Fibroblast of mammary gland (primary cell): ENCODE data around the gene SRP72.

Experiments
- DNase-seq: peaks from one replicate; pipeline ENCODE4 v3.0.0-alpha.2; 2010; ENCODE audit warnings: low read depth
- H3K4me3 ChIP-seq: 2 replicates; pipeline ENCODE4 v1.5.1; 2011; ENCODE audit warnings: low read depth, mild to moderate bottlenecking, low read length, moderate library complexity; ENCODE audit not compliant: control insufficient read depth
- TF ChIP-seq, protein P1 (sequence below): conservative IDR thresholded peaks from 2 replicates; pipeline ENCODE4 v1.5.1; 2011; ENCODE audit warnings: low read depth, low read length, inconsistent platforms; ENCODE audit not compliant: control insufficient read depth, insufficient read depth

SRP72 gene, protein sequence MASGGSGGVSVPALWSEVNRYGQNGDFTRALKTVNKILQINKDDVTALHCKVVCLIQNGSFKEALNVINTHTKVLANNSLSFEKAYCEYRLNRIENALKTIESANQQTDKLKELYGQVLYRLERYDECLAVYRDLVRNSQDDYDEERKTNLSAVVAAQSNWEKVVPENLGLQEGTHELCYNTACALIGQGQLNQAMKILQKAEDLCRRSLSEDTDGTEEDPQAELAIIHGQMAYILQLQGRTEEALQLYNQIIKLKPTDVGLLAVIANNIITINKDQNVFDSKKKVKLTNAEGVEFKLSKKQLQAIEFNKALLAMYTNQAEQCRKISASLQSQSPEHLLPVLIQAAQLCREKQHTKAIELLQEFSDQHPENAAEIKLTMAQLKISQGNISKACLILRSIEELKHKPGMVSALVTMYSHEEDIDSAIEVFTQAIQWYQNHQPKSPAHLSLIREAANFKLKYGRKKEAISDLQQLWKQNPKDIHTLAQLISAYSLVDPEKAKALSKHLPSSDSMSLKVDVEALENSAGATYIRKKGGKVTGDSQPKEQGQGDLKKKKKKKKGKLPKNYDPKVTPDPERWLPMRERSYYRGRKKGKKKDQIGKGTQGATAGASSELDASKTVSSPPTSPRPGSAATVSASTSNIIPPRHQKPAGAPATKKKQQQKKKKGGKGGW

DNA sequence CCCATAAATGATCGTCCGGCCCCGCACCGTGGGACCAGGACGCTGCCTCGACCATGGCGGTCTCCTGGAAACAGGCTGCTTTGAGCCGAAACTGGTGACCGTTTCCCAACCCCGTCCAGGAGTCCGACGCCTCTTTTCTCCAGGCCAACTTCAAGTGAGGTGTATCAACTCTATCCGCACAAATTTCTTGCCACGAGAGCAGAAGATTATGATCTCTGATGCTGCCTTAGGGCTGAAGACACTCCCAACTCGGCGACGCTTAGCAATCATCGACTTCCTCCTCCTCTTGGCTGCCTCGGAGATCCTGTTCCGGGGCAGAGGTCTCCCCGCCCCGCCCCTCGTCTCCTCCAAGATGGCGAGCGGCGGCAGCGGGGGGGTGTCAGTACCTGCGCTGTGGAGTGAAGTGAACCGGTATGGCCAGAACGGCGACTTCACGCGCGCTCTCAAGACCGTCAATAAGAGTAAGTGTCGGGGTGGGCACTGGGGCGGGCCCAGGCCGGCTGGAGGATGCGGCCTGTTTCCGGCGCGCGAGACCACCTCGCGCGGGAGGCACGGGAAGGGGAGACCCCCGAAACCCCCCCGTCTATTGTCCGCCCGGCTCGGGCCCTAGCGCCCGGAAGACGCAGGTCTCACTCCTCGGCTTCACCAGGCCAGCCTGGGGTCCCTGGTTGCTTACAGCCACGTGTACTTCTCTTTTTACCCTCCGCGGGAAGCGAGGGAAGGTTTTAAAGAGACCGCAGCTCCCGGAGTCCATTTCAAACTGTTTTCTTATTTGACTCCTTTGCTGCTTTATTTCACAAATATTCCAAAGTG is at the start of gene SRP72:
TSS of gene SRP72 (plus strand) at position 334 of the 813 bp plus-strand sequence. CDS start at position 353, 19 bp downstream.
- TF ChIP-seq, protein P1, sequence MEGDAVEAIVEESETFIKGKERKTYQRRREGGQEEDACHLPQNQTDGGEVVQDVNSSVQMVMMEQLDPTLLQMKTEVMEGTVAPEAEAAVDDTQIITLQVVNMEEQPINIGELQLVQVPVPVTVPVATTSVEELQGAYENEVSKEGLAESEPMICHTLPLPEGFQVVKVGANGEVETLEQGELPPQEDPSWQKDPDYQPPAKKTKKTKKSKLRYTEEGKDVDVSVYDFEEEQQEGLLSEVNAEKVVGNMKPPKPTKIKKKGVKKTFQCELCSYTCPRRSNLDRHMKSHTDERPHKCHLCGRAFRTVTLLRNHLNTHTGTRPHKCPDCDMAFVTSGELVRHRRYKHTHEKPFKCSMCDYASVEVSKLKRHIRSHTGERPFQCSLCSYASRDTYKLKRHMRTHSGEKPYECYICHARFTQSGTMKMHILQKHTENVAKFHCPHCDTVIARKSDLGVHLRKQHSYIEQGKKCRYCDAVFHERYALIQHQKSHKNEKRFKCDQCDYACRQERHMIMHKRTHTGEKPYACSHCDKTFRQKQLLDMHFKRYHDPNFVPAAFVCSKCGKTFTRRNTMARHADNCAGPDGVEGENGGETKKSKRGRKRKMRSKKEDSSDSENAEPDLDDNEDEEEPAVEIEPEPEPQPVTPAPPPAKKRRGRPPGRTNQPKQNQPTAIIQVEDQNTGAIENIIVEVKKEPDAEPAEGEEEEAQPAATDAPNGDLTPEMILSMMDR: no peak
- peak within 1 kb of the TSS; percentile 80 for H3K4me3 ChIP-seq
- DNase-seq: peak; percentile 82

DNA sequence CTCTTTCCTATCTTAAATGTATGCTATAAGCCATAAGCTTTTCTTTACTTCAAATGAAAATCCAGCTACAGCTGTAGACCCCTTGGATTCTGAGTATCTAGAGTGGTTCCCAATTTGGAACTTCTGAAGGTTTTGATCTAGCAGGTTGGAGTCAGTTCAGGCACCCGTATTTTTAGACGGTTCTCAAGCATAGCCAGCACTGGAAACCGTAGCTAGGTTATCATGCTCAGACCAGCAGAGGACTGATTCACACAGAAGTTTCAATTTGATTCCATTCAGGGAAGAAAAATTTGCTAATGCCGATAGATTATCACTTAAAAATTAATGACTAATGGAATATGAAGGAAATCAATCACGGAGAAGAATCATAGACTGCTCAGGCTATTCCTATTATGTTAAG is 43.2 kb upstream of the SRP72 start:
- no peak for DNase-seq
- TF ChIP-seq, protein P1: no peak
- H3K4me3 ChIP-seq: no peak overlapping the region

DNA sequence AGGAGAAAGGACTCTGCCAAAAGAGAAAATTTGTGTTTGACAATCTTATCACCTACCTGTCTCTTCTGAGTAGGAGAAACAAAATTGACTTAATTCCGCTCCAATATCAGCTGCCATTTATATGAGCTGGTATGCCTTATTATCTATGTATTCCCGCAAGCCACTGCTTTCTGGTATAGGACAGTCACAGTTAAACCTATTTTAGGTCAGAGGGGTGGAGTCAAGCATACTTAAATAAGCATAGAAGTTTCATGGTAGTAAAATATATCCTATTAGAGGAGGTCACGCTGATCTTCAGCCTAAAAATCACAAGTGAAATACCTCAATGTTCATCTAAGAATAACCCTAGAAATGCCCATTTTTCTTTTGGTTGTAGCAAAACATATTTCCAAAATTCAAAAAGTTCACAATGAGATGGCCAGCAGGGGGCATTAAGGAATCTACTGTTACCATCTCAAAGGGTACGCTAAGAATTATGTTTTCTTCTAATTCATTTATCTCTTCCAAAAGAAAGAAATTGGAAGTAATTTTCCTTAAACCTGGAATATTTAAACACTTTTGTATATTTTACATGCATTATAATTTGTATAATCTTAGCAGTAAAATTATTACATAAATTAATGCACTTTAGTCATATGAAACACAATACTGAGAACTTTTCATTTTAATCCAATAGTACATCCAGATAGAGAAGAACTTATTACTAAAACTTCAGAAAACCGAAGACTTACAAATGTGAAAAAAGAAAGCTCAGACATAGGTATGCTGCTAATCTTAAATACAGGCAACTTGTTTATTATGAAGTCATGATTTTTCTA is 42.5 kb upstream of the SRP72 start:
- DNase-seq: peak; percentile 52
- TF ChIP-seq, protein P1: peak; percentile 65
- H3K4me3 ChIP-seq: no peak overlapping the region

DNA sequence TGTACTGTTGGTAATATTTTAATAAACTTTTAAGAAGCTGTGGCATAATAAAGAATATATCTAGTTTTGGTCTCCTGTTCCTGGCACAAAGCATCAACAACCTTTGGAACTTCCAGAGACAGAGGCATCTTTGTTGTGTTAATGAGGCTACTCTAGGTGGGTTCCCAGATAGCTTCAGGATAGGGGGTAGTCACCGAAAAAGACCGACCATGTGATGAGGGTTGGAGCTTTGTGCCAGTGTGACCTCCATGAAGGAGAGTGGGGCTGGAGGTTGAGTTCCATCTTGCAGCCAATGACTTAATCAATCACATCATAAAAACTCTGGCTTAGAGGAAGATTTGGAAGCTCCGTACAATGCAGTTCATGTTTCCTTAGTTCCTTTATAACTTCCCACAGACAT is 41.9 kb upstream of the SRP72 start:
- no peak overlapping the region for H3K4me3 ChIP-seq
- DNase-seq: no peak
- TF ChIP-seq, protein P1: no peak

DNA sequence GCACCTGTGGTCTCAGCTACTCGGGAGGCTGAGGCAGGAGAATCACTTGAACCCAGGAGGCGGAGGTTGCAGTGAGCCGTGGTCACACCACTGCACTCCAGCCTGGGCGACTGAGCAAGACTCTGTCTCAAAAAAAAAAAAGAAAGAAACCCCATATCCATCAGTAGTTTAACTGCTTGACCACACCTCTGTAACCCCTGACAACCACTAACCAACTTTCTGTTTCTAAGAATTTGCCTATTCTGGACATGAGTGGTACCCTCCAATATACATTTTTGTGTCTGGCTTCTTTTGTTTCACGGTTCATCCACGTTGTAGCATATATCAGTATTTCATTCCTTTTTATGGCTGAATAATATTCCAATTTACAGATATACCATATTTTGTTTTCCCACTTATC is 41.1 kb upstream of the SRP72 start:
- TF ChIP-seq, protein P1: no peak
- DNase-seq: no peak

DNA sequence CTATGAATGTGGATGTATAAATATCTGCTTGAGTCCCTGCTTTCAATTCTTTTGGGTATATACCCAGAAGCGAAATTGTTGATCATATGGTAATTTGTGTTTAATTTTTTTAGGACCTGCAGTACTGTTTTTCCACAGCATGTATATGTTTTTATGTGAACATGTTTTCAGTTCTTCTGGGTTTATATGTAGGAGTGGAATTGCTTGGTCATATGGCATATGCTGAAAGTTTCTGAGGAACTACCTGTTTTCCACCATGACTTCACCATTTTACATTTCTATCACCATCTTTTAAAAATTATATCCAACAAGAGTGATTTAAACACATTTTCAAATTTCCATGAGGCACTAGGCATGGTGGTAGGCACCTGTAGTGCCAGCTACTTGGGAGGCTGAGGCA is 40.2 kb upstream of the SRP72 start:
- DNase-seq: no peak
- H3K4me3 ChIP-seq: no peak overlapping the region
- TF ChIP-seq, protein P1: no peak

More for the DNA sequence above, 41.1 kb upstream of the SRP72 start:
- no peak overlapping the region for H3K4me3 ChIP-seq
